H1 (cell line): ENCODE data around the gene ATG5.

Experiments
- BRCA1 ChIP-seq: IDR thresholded peaks from 2 replicates; pipeline ENCODE4 v1.6.1; 2012; ENCODE audit warnings: low read depth, low read length, improper control_type of control experiment
- CTCF ChIP-seq, 3 experiments: IDR thresholded peaks; 1 replicate in 2 of 3; 2 replicates in 1 of 3; pipeline versions ENCODE4 v1.5.1 to v1.6.1; 2011; ENCODE audit warnings: low read length in 3 of 3, mild to moderate bottlenecking in 3 of 3, inconsistent platforms in 2 of 3, low read depth in 1 of 3, moderate library complexity in 1 of 3; ENCODE audit not compliant: insufficient read depth in 1 of 3; ENCODE audit errors: control extremely low read depth in 1 of 3
- EP300 ChIP-seq, 2 experiments: IDR thresholded peaks; 1 replicate in 1 of 2; 2 replicates in 1 of 2; pipeline ENCODE4 v1.6.1; 2011 to 2012; ENCODE audit warnings: low read depth in 2 of 2, low read length in 2 of 2, mild to moderate bottlenecking in 2 of 2, borderline replicate concordance in 1 of 2, inconsistent platforms in 1 of 2, moderate library complexity in 1 of 2
- EZH2 ChIP-seq: fragments of 200-600 bp; sonication (generic); IDR thresholded peaks from 2 replicates; pipeline ENCODE4 v1.7.1; 2012; ENCODE audit warnings: low read depth, mild to moderate bottlenecking, moderate library complexity, low read length, inconsistent platforms; ENCODE audit not compliant: severe bottlenecking
- JUN ChIP-seq: IDR thresholded peaks from 2 replicates; pipeline ENCODE4 v1.6.1; 2011; ENCODE audit warnings: low read depth, mild to moderate bottlenecking, improper control_type of control experiment, low read length
- KDM1A ChIP-seq: fragments of 200-600, 300-600 bp; sonication (generic); IDR thresholded peaks from 2 replicates; pipeline ENCODE4 v1.7.1; 2016; ENCODE audit warnings: mild to moderate bottlenecking, low read length, borderline replicate concordance
- NANOG ChIP-seq: IDR thresholded peaks from 2 replicates; pipeline ENCODE4 v1.6.1; 2011; ENCODE audit warnings: low read length, low read depth, mild to moderate bottlenecking, inconsistent platforms; ENCODE audit not compliant: insufficient read depth, poor library complexity, severe bottlenecking
- POLR2A ChIP-seq, 2 experiments: IDR thresholded peaks; 1 replicate in 1 of 2; 2 replicates in 1 of 2; pipeline ENCODE4 v1.6.1; 2011; ENCODE audit warnings: low read depth in 2 of 2, low read length in 2 of 2, mild to moderate bottlenecking in 2 of 2; ENCODE audit errors: control extremely low read depth in 1 of 2
- POLR2AphosphoS5 ChIP-seq: IDR thresholded peaks from 2 replicates; pipeline ENCODE4 v1.6.1; 2011; ENCODE audit warnings: low read depth, low read length
- POU5F1 ChIP-seq: IDR thresholded peaks from 2 replicates; pipeline ENCODE4 v1.6.1; 2011; ENCODE audit warnings: low read depth, mild to moderate bottlenecking, low read length, moderate library complexity
- SIX5 ChIP-seq: IDR thresholded peaks from 2 replicates; pipeline ENCODE4 v1.6.1; 2011; ENCODE audit warnings: mild to moderate bottlenecking, low read depth, low read length
- SP2 ChIP-seq: IDR thresholded peaks from 2 replicates; pipeline ENCODE4 v1.6.1; 2012; ENCODE audit warnings: mild to moderate bottlenecking, low read length, inconsistent platforms

- TF ChIP-seq KDM1A (no peak), EZH2 (no peak), BRCA1 (no peak), CTCF (IDR thresholded peaks at IDR 0.05; ENCODE audit: control extremely low read depth in 1 of 3, insufficient read depth in 1 of 3, low read depth in 1 of 3, low read length in 3 of 3) (no peak), POU5F1 (no peak), POLR2A (IDR thresholded peaks at IDR 0.05; ENCODE audit: control extremely low read depth in 1 of 2, low read depth in 2 of 2, low read length in 2 of 2) (no peak), SP2 (no peak), SIX5 (no peak), JUN (no peak), EP300 (IDR thresholded peaks at IDR 0.05; ENCODE audit: borderline replicate concordance in 1 of 2, low read depth in 2 of 2, low read length in 2 of 2) (no peak), NANOG (no peak), POLR2AphosphoS5 (no peak)
Observed at GRCh38 chr6:106152952-106153351, 172.6 kb downstream of the ATG5 start.
